ENCODE results near the gene TLCD1. TPM values are rescaled to one million over a fixed set of nuclear protein-coding genes. Genes with fewer than 3 reads are reported as not detected.

Gene TLCD1
- total RNA-seq, 1 experiment from 2014 or later = 19.4 TPM

DNA sequence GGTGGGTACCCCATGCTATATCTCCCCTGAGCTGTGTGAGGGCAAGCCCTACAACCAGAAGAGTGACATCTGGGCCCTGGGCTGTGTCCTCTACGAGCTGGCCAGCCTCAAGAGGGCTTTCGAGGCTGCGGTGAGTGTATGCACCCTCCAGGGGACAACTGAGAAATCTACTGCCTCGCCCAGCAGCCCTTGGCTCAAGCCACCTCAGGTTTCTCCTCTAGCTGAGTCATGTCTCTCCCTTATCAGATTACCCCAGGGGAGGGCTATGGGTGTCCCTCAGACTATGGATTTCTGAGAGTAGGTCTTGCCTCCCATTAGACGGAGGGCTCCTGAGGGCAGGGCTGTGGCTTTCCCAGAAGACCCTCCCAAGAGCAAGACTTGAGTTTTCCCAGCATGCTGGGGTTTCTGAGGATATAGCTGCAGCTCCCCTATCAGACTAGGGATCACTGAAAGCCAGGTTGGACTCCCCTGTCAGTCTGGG, 9.2 kb upstream of the TLCD1 start:
- peak; percentile 73 to 85 for DNase-seq
- POLR2A ChIA-PET (ENCODE audit: unreplicated experiment) = interaction anchor here (1.1 kb wide), 1 partner anchor 216 kb away, joined by 4 read pairs; the partner anchor contains the start of gene PHF12
- CTCF ChIA-PET = interaction anchor here (0.6 to 0.9 kb wide), 6 partner anchors 8 to 1187 kb away, joined by 3 to 5 read pairs (median 3); partner anchors contain the start of genes ABHD15 and TLCD1

DNA sequence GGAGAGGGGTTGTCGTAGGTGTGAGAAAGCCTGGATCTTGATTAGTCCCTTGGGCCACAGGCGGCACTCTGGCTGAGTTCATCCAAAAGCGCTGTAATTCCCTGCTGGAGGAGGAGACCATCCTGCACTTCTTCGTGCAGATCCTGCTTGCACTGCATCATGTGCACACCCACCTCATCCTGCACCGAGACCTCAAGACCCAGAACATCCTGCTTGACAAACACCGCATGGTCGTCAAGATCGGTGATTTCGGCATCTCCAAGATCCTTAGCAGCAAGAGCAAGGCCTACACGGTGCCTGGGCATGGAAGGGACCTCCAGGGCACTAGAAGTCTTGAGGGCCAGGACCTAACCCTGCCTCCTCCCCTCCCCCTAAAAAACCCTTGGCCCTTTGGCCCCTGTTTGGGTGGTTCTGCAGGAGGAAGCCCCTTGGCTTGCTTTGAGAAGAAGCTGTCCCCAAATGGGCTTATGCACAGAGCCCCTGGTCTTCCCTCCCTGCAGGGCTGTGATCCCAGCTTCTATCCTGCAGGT, 8.7 kb upstream of the TLCD1 start:
- no peak overlapping the region for H2AFZ ChIP-seq
- peak overlapping the region; percentile 49 for H3K4me2 ChIP-seq
- H3K9me2 ChIP-seq (ENCODE audit: insufficient read depth) = no peaks in the 10 kb centered on the region
- DNase-seq = no peak
- no peak overlapping the region for H3K27ac ChIP-seq
- TF ChIP-seq, protein P1, sequence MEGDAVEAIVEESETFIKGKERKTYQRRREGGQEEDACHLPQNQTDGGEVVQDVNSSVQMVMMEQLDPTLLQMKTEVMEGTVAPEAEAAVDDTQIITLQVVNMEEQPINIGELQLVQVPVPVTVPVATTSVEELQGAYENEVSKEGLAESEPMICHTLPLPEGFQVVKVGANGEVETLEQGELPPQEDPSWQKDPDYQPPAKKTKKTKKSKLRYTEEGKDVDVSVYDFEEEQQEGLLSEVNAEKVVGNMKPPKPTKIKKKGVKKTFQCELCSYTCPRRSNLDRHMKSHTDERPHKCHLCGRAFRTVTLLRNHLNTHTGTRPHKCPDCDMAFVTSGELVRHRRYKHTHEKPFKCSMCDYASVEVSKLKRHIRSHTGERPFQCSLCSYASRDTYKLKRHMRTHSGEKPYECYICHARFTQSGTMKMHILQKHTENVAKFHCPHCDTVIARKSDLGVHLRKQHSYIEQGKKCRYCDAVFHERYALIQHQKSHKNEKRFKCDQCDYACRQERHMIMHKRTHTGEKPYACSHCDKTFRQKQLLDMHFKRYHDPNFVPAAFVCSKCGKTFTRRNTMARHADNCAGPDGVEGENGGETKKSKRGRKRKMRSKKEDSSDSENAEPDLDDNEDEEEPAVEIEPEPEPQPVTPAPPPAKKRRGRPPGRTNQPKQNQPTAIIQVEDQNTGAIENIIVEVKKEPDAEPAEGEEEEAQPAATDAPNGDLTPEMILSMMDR (conservative IDR thresholded peaks at IDR 0.05) = no peak
- TF ChIP-seq EZH2 (IDR thresholded peaks at IDR 0.05; ENCODE audit: low read depth) = no peak
- intact Hi-C loops (cut with micrococcal nuclease; ENCODE audit: unreplicated experiment) = loop anchor here (1.0 kb wide), 1 partner anchor 9 kb away; no protein-coding TSS in a partner anchor
- peaks cover 21% of the 10 kb centered on the region for H3F3A ChIP-seq (ENCODE audit: insufficient read depth, low read depth)
- ChIA-PET POLR2A (ENCODE audit: unreplicated experiment) (interaction anchor here (1.1 kb wide), 1 partner anchor 217 kb away, joined by 4 read pairs; the partner anchor contains the start of gene PHF12), CTCF (interaction anchor here (0.6 to 0.9 kb wide), 4 partner anchors 8 to 832 kb away, joined by 3 to 4 read pairs (median 3); partner anchors contain the start of genes ABHD15 and TLCD1)
- BruUV-seq (replicated peaks) = no TSS peak
- H3K27me3 ChIP-seq (ENCODE audit: insufficient read depth, low read depth) = no peaks in the 10 kb centered on the region
- no peaks in the 10 kb centered on the region; the same call in 1 of the 2 replicates for H3K9me3 ChIP-seq (ENCODE audit: insufficient read depth, low read depth)
- no peak overlapping the region for H3K4me3 ChIP-seq
- peaks cover 2% of the 10 kb centered on the region for H3K79me2 ChIP-seq (ENCODE audit: low read depth)
- H4K20me1 ChIP-seq (ENCODE audit: insufficient read depth) = no peaks in the 10 kb centered on the region
- no peaks in the 10 kb centered on the region; the same call in 1 of the 2 replicates for H3K36me3 ChIP-seq (ENCODE audit: low read depth)
- peaks cover 24% of the 10 kb centered on the region for H3K4me1 ChIP-seq (replicated peaks; ENCODE audit: insufficient read depth)

More for the DNA sequence above, 9.2 kb upstream of the TLCD1 start:
- Histone ChIP-seq H3F3A (ENCODE audit: insufficient read depth, low read depth) (peaks cover 20% of the 10 kb centered on the region), H2AFZ (no peak overlapping the region), H3K27me3 (ENCODE audit: insufficient read depth, low read depth) (no peaks in the 10 kb centered on the region), H3K4me3 (no peak overlapping the region), H3K4me1 (replicated peaks; ENCODE audit: insufficient read depth) (peaks cover 21% of the 10 kb centered on the region), H3K79me2 (ENCODE audit: low read depth) (no peaks in the 10 kb centered on the region), H4K20me1 (ENCODE audit: insufficient read depth) (no peaks in the 10 kb centered on the region), H3K27ac (0 out of 2 replicates have a peak overlapping the region, but pooled peaks have one; percentile 40), H3K9me3 (ENCODE audit: insufficient read depth, low read depth) (no peaks in the 10 kb centered on the region; the same call in 1 of the 2 replicates), H3K4me2 (peak overlapping the region; percentile 49), H3K9me2 (ENCODE audit: insufficient read depth) (no peaks in the 10 kb centered on the region), H3K36me3 (ENCODE audit: low read depth) (no peaks in the 10 kb centered on the region; the same call in 1 of the 2 replicates)
- TF ChIP-seq, protein P1 (conservative IDR thresholded peaks at IDR 0.05) = no peak; the same call in 1 of the 2 replicates
- TF ChIP-seq EZH2 (IDR thresholded peaks at IDR 0.05; ENCODE audit: low read depth) = no peak
- no TSS peak for BruUV-seq (replicated peaks)
- intact Hi-C loops (cut with micrococcal nuclease; ENCODE audit: unreplicated experiment) = loop anchor here (1.0 kb wide), 1 partner anchor 8 kb away; no protein-coding TSS in a partner anchor

DNA sequence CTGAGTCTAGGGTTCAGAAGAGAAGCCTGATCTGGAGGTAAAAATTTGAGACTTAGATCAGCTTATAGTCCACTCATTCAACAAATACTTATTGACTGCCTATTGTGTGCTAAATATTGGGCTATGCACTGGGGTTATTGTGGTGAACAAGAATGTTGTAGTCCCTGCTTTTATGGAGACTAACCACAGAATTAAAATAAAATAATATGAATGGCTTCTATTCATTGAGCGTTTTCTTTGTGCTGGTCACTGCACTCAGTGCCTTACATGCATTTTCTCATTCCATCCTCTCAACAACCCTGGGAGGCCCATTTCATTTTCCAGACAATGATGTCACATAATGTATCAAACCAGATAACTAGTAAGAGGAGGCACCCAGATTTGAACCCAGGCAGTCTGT, 7.3 kb upstream of the TLCD1 start:
- Histone ChIP-seq H3K4me2 (no peak overlapping the region), H3K4me3 (no peak overlapping the region), H2AFZ (no peak overlapping the region), H3K27ac (no peak overlapping the region), H3K79me2 (ENCODE audit: low read depth) (peaks cover 9% of the 10 kb centered on the region), H3F3A (ENCODE audit: insufficient read depth, low read depth) (peaks cover 33% of the 10 kb centered on the region), H4K20me1 (ENCODE audit: insufficient read depth) (no peaks in the 10 kb centered on the region), H3K4me1 (replicated peaks; ENCODE audit: insufficient read depth) (peaks cover 28% of the 10 kb centered on the region), H3K9me3 (ENCODE audit: insufficient read depth, low read depth) (no peaks in the 10 kb centered on the region), H3K36me3 (ENCODE audit: low read depth) (no peaks in the 10 kb centered on the region), H3K9me2 (ENCODE audit: insufficient read depth) (no peaks in the 10 kb centered on the region), H3K27me3 (ENCODE audit: insufficient read depth, low read depth) (no peaks in the 10 kb centered on the region)
- ChIA-PET POLR2A (ENCODE audit: unreplicated experiment) (interaction anchor here (0.7 kb wide), 1 partner anchor 247 kb away, joined by 4 read pairs; no protein-coding TSS in a partner anchor), CTCF (interaction anchor here (0.6 kb wide), 1 partner anchor 447 kb away, joined by 6 read pairs; the partner anchor contains the start of gene MYO18A)
- DNase-seq = peak in 1 of 2 experiments; percentile 41
- TF ChIP-seq, protein P1 (conservative IDR thresholded peaks at IDR 0.05) = no peak
- TF ChIP-seq EZH2 (IDR thresholded peaks at IDR 0.05; ENCODE audit: low read depth) = no peak
- BruUV-seq (replicated peaks) = no TSS peak
- intact Hi-C loops (cut with micrococcal nuclease; ENCODE audit: unreplicated experiment) = no loop called here

All from PC-9 (cell line).